HepG2 (cell line): ENCODE data around the gene SF3B6. TPM values are rescaled to one million over a fixed set of nuclear protein-coding genes. Genes with fewer than 3 reads are reported as not detected.

Experiments
- AFF4 ChIP-seq: sonication (generic); formaldehyde crosslinking; IDR thresholded peaks from 2 replicates; pipeline ENCODE4 v1.4.0; 2020; ENCODE audit warnings: missing genetic modification reagents
- BCL6 ChIP-seq: IDR thresholded peaks from 2 replicates; pipeline ENCODE4 v1.6.1; 2016; ENCODE audit warnings: missing genetic modification reagents, missing compliant biosample characterization
- CHD2 ChIP-seq: IDR thresholded peaks from 2 replicates; pipeline ENCODE4 v1.6.1; 2011; ENCODE audit warnings: low read depth, low read length, improper control_type of control experiment
- EED ChIP-seq: sonication (generic); formaldehyde crosslinking; IDR thresholded peaks from 2 replicates; pipeline ENCODE4 v1.5.0; 2020; ENCODE audit warnings: mild to moderate bottlenecking, missing genetic modification reagents
- ELF4 ChIP-seq: sonication (generic); formaldehyde crosslinking; IDR thresholded peaks from 2 replicates; pipeline ENCODE4 v1.5.0; 2020; ENCODE audit warnings: missing genetic modification reagents, mild to moderate bottlenecking, moderate library complexity, borderline replicate concordance
- FOXK1 ChIP-seq: sonication (generic); formaldehyde crosslinking; IDR thresholded peaks from 2 replicates; pipeline ENCODE4 v1.4.0; 2020; ENCODE audit warnings: low read depth, missing genetic modification reagents, borderline replicate concordance
- FOXO1 ChIP-seq: sonication (generic); formaldehyde crosslinking; IDR thresholded peaks from 2 replicates; pipeline ENCODE4 v1.4.0; 2020; ENCODE audit warnings: missing genetic modification reagents
- IRF2 ChIP-seq: IDR thresholded peaks from 2 replicates; pipeline ENCODE4 v1.6.1; 2018; ENCODE audit warnings: missing genetic modification reagents, missing compliant biosample characterization
- SP140L ChIP-seq: sonication (generic); formaldehyde crosslinking; IDR thresholded peaks from 2 replicates; pipeline ENCODE4 v1.4.0; 2020; ENCODE audit warnings: missing genetic modification reagents, borderline replicate concordance
- TARDBP ChIP-seq: sonication (generic); formaldehyde crosslinking; IDR thresholded peaks from 2 replicates; pipeline ENCODE4 v1.8.0; 2022; ENCODE audit warnings: mild to moderate bottlenecking, missing genetic modification reagents
- THAP7 ChIP-seq: sonication (generic); formaldehyde crosslinking; IDR thresholded peaks from 2 replicates; pipeline ENCODE4 v1.8.1; 2023; ENCODE audit warnings: mild to moderate bottlenecking, missing genetic modification reagents
- ZBTB2 ChIP-seq: sonication (generic); formaldehyde crosslinking; IDR thresholded peaks from 2 replicates; pipeline ENCODE4 v1.8.0; 2022; ENCODE audit warnings: low read depth, missing genetic modification reagents
- ZFP91 ChIP-seq: sonication (generic); formaldehyde crosslinking; IDR thresholded peaks from 2 replicates; pipeline ENCODE4 v1.9.0; 2022; ENCODE audit warnings: missing genetic modification reagents, mild to moderate bottlenecking, borderline replicate concordance
- ZFYVE20 ChIP-seq: sonication (generic); formaldehyde crosslinking; IDR thresholded peaks from 2 replicates; pipeline ENCODE4 v1.8.0; 2023; ENCODE audit warnings: low read depth, mild to moderate bottlenecking, moderate library complexity, missing genetic modification reagents, borderline replicate concordance
- ZGPAT ChIP-seq: IDR thresholded peaks from 2 replicates; pipeline ENCODE4 v1.6.1; 2016; ENCODE audit warnings: mild to moderate bottlenecking
- ZNF18 ChIP-seq: sonication (generic); formaldehyde crosslinking; IDR thresholded peaks from 2 replicates; pipeline ENCODE4 v1.8.0; 2022; ENCODE audit warnings: mild to moderate bottlenecking, missing genetic modification reagents; ENCODE audit not compliant: insufficient replicate concordance
- ZNF251 ChIP-seq: sonication (generic); formaldehyde crosslinking; IDR thresholded peaks from 2 replicates; pipeline ENCODE4 v1.9.0; 2021; ENCODE audit warnings: mild to moderate bottlenecking, missing genetic modification reagents
- ZNF768 ChIP-seq: sonication (generic); formaldehyde crosslinking; IDR thresholded peaks from 2 replicates; pipeline ENCODE4 v1.4.0; 2020; ENCODE audit warnings: missing genetic modification reagents
- ZSCAN12 ChIP-seq: sonication (generic); formaldehyde crosslinking; IDR thresholded peaks from 2 replicates; pipeline ENCODE4 v1.9.0; 2021; ENCODE audit warnings: mild to moderate bottlenecking, missing genetic modification reagents
- polyA plus RNA-seq, 8 experiments: library from polyadenylated mRNA; depleted of rRNA in 3 of 8; stranded (reverse) in 7 of 8; unstranded in 1 of 8; fragments of >200 nt; fragmentation: Illumina TruSeq in 4 of 8; extraction: Trizol in 4 of 8; gene quantifications; 2 replicates each; pipeline versions ENCODE4 v1.2.1 to v1.2.3, GENCODE V29; 2011 to 2016; ENCODE audit warnings: low read depth in 4 of 8, missing spikeins in 1 of 8, mixed read lengths in 1 of 8; ENCODE audit not compliant: insufficient read depth in 1 of 8
- total RNA-seq, 5 experiments: library from RNA; depleted of rRNA; stranded (reverse); fragments of >200 nt; fragmentation: Illumina TruSeq; extraction: Trizol; gene quantifications; 2 replicates each; pipeline ENCODE4 v1.2.3, GENCODE V29; 2016; ENCODE audit warnings: low read depth in 1 of 5

The SF3B6 gene
- total and polyA plus RNA-seq, 2 of the 13 experiments (the other 11 are each of a cell fraction or from before 2014, with no cell fraction given), result 177 to 182 TPM

GRCh38 chr2:24049485-24050021, 26.6 kb downstream of the SF3B6 start, which contains the start of gene FKBP1B (continued):
- TF ChIP-seq ZGPAT, result peak; percentile 33; the same call in 1 of the 2 replicates
- TF ChIP-seq ZNF768 (CRISPR knock-in tag), result no peak
- no peak for TF ChIP-seq FOXK1
- no peak for TF ChIP-seq THAP7 (CRISPR knock-in tag)
- TF ChIP-seq EED, result 0 out of 2 replicates have a peak, but pooled peaks have one; percentile 25
- TF ChIP-seq ZNF251, result no peak
- TF ChIP-seq ELF4 (CRISPR knock-in tag), result no peak
- peak; percentile 40; the same call in 1 of the 2 replicates for TF ChIP-seq FOXO1
- TF ChIP-seq ZBTB2 (CRISPR knock-in tag), result no peak
- TF ChIP-seq BCL6, result peak; percentile 31; the same call in 1 of the 2 replicates
- TF ChIP-seq AFF4 (CRISPR knock-in tag), result no peak
- no peak for TF ChIP-seq SP140L (CRISPR knock-in tag)
- no peak for TF ChIP-seq ZNF18 (CRISPR knock-in tag)
- no peak for TF ChIP-seq IRF2
- TF ChIP-seq CHD2, result no peak
- peak; percentile 40; the same call in 1 of the 2 replicates for TF ChIP-seq ZFP91 (CRISPR knock-in tag)
- TF ChIP-seq TARDBP (CRISPR knock-in tag), result peak; percentile 45; the same call in 1 of the 2 replicates
- TF ChIP-seq ZSCAN12 (CRISPR knock-in tag), result no peak
- TF ChIP-seq ZFYVE20 (CRISPR knock-in tag), result no peak
